SK-N-SH (cell line): ENCODE results near the gene PDE11A. TPM values are rescaled to one million over a fixed set of nuclear protein-coding genes. Genes with fewer than 3 reads are reported as not detected.

Experiments used
- CTCF ChIA-PET: fragments of 300-600, 350-600 bp; formaldehyde crosslinking; extraction: SDS; loops from one replicate; lab custom pipeline; 2021; lab: Yijun Ruan, JAX
- POLR2A ChIA-PET: fragments of 350-600 bp; sonication (Branson Sonifier 250); formaldehyde crosslinking; extraction: SDS; loops from one replicate; lab custom pipeline; 2020; ENCODE audit warnings: antibody characterized with exemption, inconsistent platforms; lab: Yijun Ruan, JAX
- DNase-seq: peaks from one replicate; pipeline ENCODE4 v3.0.0; 2012
- H2AFZ ChIP-seq: fragments of 200-600 bp; sonication (generic); 2 replicates; pipeline ENCODE4 v1.8.1; 2016; ENCODE audit warnings: antibody characterized with exemption, mild to moderate bottlenecking, low read depth
- H3F3A ChIP-seq: fragments of 200-600 bp; sonication (generic); replicated peaks from 2 replicates; pipeline ENCODE3; 2016; ENCODE audit warnings: antibody characterized with exemption, mild to moderate bottlenecking; ENCODE audit not compliant: insufficient read depth
- H3K27ac ChIP-seq, 2 experiments: fragments of 200-500 bp in 1 of 2; fragments of 200-600 bp in 1 of 2; sonication (Bioruptor generic) in 1 of 2; sonication (generic), shearing (Covaris generic) in 1 of 2; 2 replicates each; pipeline versions ENCODE4 v1.5.1 to v1.6.1; 2014 to 2016; ENCODE audit warnings: low read depth in 2 of 2, inconsistent platforms in 1 of 2, low read length in 1 of 2, mild to moderate bottlenecking in 1 of 2, mixed read lengths in 1 of 2
- H3K27me3 ChIP-seq: fragments of 200-600 bp; sonication (generic), shearing (Covaris generic); 2 replicates; pipeline ENCODE4 v1.6.1; 2016; ENCODE audit warnings: mixed run types; ENCODE audit not compliant: insufficient read depth
- H3K36me3 ChIP-seq, 2 experiments: fragments of 200-500 bp in 1 of 2; fragments of 200-600 bp in 1 of 2; sonication (Bioruptor generic) in 1 of 2; sonication (generic) in 1 of 2; replicated peaks in 1 of 2; 2 replicates each; pipeline versions ENCODE3 to v1.5.1; 2014 to 2016; ENCODE audit warnings: low read length in 1 of 2, mild to moderate bottlenecking in 1 of 2; ENCODE audit not compliant: insufficient read depth in 2 of 2, control insufficient read depth in 1 of 2
- H3K4me1 ChIP-seq, 2 experiments: fragments of 200-500 bp in 1 of 2; fragments of 200-600 bp in 1 of 2; sonication (Bioruptor generic) in 1 of 2; sonication (generic), shearing (Covaris generic) in 1 of 2; 2 replicates each; pipeline versions ENCODE4 v1.5.1 to v1.6.1; 2014 to 2016; ENCODE audit warnings: low read depth in 1 of 2, low read length in 1 of 2, mixed run types in 1 of 2; ENCODE audit not compliant: insufficient read depth in 2 of 2, control insufficient read depth in 1 of 2
- H3K4me2 ChIP-seq: fragments of 200-600 bp; sonication (generic), shearing (Covaris generic); 2 replicates; pipeline ENCODE4 v1.6.1; 2017; ENCODE audit warnings: mixed run types
- H3K4me3 ChIP-seq, 2 experiments: fragments of 200-500 bp in 1 of 2; fragments of 200-600 bp in 1 of 2; sonication (Bioruptor generic) in 1 of 2; sonication (generic), shearing (Covaris generic) in 1 of 2; 2 replicates each; pipeline versions ENCODE4 v1.5.1 to v1.8.1; 2014 to 2016; ENCODE audit warnings: low read depth in 2 of 2, inconsistent platforms in 1 of 2, low read length in 1 of 2, mild to moderate bottlenecking in 1 of 2, mixed read lengths in 1 of 2, moderate library complexity in 1 of 2
- H3K79me2 ChIP-seq: fragments of 200-600 bp; sonication (generic); 2 replicates; pipeline ENCODE4 v1.8.1; 2017; ENCODE audit warnings: mild to moderate bottlenecking; ENCODE audit not compliant: insufficient read depth
- H3K9ac ChIP-seq: fragments of 200-600 bp; sonication (generic); 2 replicates; pipeline ENCODE4 v1.6.1; 2017; ENCODE audit warnings: mixed run types
- H3K9me2 ChIP-seq: fragments of 200-600 bp; sonication (generic); 2 replicates; pipeline ENCODE4 v1.6.1; 2017; ENCODE audit warnings: mixed run types
- H3K9me3 ChIP-seq: fragments of 200-600 bp; sonication (generic); 2 replicates; pipeline ENCODE4 v1.6.1; 2017; ENCODE audit warnings: mixed run types, mild to moderate bottlenecking, moderate library complexity
- H4K20me1 ChIP-seq: fragments of 200-600 bp; sonication (generic); 2 replicates; pipeline ENCODE4 v1.6.1; 2017; ENCODE audit warnings: mild to moderate bottlenecking, mixed run types; ENCODE audit not compliant: insufficient read depth
- CHD2 ChIP-seq: fragments of 150-350 bp; IDR thresholded peaks from 2 replicates; pipeline ENCODE4 v1.6.1; 2018; ENCODE audit warnings: low read length; ENCODE audit not compliant: partially characterized antibody
- ELF1 ChIP-seq: IDR thresholded peaks from 2 replicates; pipeline ENCODE4 v1.4.0; 2012
- EZH2phosphoT487 ChIP-seq: fragments of 200-600 bp; sonication (generic); IDR thresholded peaks from 2 replicates; pipeline ENCODE4 v1.6.1; 2017; ENCODE audit warnings: low read depth, mixed run types, mild to moderate bottlenecking, antibody characterized with exemption, moderate library complexity, borderline replicate concordance
- FOSL2 ChIP-seq: IDR thresholded peaks from 2 replicates; pipeline ENCODE4 v1.4.0; 2012; ENCODE audit warnings: low read depth, mild to moderate bottlenecking, moderate library complexity, borderline replicate concordance
- FOXM1 ChIP-seq: IDR thresholded peaks from 2 replicates; pipeline ENCODE4 v1.4.0; 2012; ENCODE audit warnings: low read depth, mild to moderate bottlenecking
- GABPA ChIP-seq: IDR thresholded peaks from 2 replicates; pipeline ENCODE4 v1.4.0; 2012; ENCODE audit warnings: low read depth, mild to moderate bottlenecking
- GATA2 ChIP-seq: sonication (generic); formaldehyde crosslinking; IDR thresholded peaks from 2 replicates; pipeline ENCODE4 v1.5.0; 2020; ENCODE audit warnings: mild to moderate bottlenecking, missing genetic modification reagents
- MAX ChIP-seq: IDR thresholded peaks from 2 replicates; pipeline ENCODE4 v1.4.0; 2012; ENCODE audit warnings: low read depth
- MEF2A ChIP-seq: IDR thresholded peaks from 2 replicates; pipeline ENCODE4 v1.4.0; 2012; ENCODE audit warnings: low read depth, borderline replicate concordance
- MXI1 ChIP-seq: IDR thresholded peaks from 2 replicates; pipeline ENCODE4 v1.6.1; 2012; ENCODE audit warnings: mild to moderate bottlenecking, low read depth, low read length, improper control_type of control experiment
- NFIC ChIP-seq: IDR thresholded peaks from 2 replicates; pipeline ENCODE4 v1.4.0; 2012; ENCODE audit warnings: borderline replicate concordance
- POLR2AphosphoS5 ChIP-seq: IDR thresholded peaks from 2 replicates; pipeline ENCODE4 v1.6.1; 2012; ENCODE audit warnings: low read depth, low read length
- SIN3A ChIP-seq: IDR thresholded peaks from 2 replicates; pipeline ENCODE4 v1.6.1; 2012; ENCODE audit warnings: low read depth, mild to moderate bottlenecking, low read length, moderate library complexity, borderline replicate concordance
- SMC3 ChIP-seq: IDR thresholded peaks from 2 replicates; pipeline ENCODE4 v1.6.1; 2012; ENCODE audit warnings: low read depth, low read length, improper control_type of control experiment
- TAF1 ChIP-seq: IDR thresholded peaks from 2 replicates; pipeline ENCODE4 v1.6.1; 2012; ENCODE audit warnings: low read depth, mild to moderate bottlenecking, low read length, moderate library complexity, borderline replicate concordance
- TEAD4 ChIP-seq: IDR thresholded peaks from 2 replicates; pipeline ENCODE4 v1.4.0; 2012; ENCODE audit warnings: mild to moderate bottlenecking, borderline replicate concordance; ENCODE audit not compliant: insufficient read depth
- WGBS: methylation state at CpG from one replicate; pipeline ENCODE4 v1.1.6; 2017; ENCODE audit warnings: low lambda C conversion rate; 5-methylcytosine and 5-hydroxymethylcytosine counted together
- polyA plus RNA-seq, 3 experiments: library from polyadenylated mRNA; depleted of rRNA; stranded (reverse); fragments of >200 nt; gene quantifications; 2 replicates each; pipeline ENCODE4 v1.2.3, GENCODE V29; 2012
- TF ChIP-seq, protein P1 (sequence below): IDR thresholded peaks from 2 replicates; pipeline ENCODE4 v1.4.0; 2012; ENCODE audit warnings: low read depth, borderline replicate concordance
- TF ChIP-seq, protein P2 (sequence below): IDR thresholded peaks from 2 replicates; pipeline ENCODE4 v1.6.1; 2012; ENCODE audit warnings: mild to moderate bottlenecking, low read depth, low read length, moderate library complexity
- TF ChIP-seq, protein P3 (sequence below): fragments of 150-350 bp; IDR thresholded peaks from 2 replicates; pipeline ENCODE4 v1.6.1; 2016; ENCODE audit warnings: mild to moderate bottlenecking, low read depth, low read length
- TF ChIP-seq, protein P4 (sequence below): IDR thresholded peaks from 2 replicates; pipeline ENCODE4; 2012

The PDE11A gene
- polyA plus RNA-seq, 1 of the 3 experiments (the other 2 are of a cell fraction) = 0.10 TPM

- Histone ChIP-seq H2AFZ (no peak overlapping the region), H3K79me2 (no peaks in the 10 kb centered on the region), H3K27me3 (no peaks in the 10 kb centered on the region), H3K9me3 (no peaks in the 10 kb centered on the region), H3K27ac (no peak overlapping the region), H3F3A (no peaks in the 10 kb centered on the region), H3K9ac (no peak overlapping the region), H4K20me1 (no peaks in the 10 kb centered on the region), H3K9me2 (no peaks in the 10 kb centered on the region), H3K4me2 (no peak overlapping the region), H3K4me3 (no peak overlapping the region), H3K4me1 (no peaks in the 10 kb centered on the region), H3K36me3 (no peaks in the 10 kb centered on the region)
- WGBS = 64% methylated on average over 3 of the region's 3 CpGs
- CTCF ChIA-PET = no interaction called here
- DNase-seq = no peak
- POLR2A ChIA-PET = no interaction called here
- TF ChIP-seq SIN3A (no peak), POLR2AphosphoS5 (no peak), MAX (no peak), TAF1 (no peak), GATA2 (CRISPR knock-in tag) (no peak), MXI1 (no peak), FOSL2 (no peak), CHD2 (no peak), ELF1 (no peak)
- TF ChIP-seq, protein P1, sequence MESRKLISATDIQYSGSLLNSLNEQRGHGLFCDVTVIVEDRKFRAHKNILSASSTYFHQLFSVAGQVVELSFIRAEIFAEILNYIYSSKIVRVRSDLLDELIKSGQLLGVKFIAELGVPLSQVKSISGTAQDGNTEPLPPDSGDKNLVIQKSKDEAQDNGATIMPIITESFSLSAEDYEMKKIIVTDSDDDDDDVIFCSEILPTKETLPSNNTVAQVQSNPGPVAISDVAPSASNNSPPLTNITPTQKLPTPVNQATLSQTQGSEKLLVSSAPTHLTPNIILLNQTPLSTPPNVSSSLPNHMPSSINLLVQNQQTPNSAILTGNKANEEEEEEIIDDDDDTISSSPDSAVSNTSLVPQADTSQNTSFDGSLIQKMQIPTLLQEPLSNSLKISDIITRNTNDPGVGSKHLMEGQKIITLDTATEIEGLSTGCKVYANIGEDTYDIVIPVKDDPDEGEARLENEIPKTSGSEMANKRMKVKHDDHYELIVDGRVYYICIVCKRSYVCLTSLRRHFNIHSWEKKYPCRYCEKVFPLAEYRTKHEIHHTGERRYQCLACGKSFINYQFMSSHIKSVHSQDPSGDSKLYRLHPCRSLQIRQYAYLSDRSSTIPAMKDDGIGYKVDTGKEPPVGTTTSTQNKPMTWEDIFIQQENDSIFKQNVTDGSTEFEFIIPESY = no peak
- TF ChIP-seq, protein P2, sequence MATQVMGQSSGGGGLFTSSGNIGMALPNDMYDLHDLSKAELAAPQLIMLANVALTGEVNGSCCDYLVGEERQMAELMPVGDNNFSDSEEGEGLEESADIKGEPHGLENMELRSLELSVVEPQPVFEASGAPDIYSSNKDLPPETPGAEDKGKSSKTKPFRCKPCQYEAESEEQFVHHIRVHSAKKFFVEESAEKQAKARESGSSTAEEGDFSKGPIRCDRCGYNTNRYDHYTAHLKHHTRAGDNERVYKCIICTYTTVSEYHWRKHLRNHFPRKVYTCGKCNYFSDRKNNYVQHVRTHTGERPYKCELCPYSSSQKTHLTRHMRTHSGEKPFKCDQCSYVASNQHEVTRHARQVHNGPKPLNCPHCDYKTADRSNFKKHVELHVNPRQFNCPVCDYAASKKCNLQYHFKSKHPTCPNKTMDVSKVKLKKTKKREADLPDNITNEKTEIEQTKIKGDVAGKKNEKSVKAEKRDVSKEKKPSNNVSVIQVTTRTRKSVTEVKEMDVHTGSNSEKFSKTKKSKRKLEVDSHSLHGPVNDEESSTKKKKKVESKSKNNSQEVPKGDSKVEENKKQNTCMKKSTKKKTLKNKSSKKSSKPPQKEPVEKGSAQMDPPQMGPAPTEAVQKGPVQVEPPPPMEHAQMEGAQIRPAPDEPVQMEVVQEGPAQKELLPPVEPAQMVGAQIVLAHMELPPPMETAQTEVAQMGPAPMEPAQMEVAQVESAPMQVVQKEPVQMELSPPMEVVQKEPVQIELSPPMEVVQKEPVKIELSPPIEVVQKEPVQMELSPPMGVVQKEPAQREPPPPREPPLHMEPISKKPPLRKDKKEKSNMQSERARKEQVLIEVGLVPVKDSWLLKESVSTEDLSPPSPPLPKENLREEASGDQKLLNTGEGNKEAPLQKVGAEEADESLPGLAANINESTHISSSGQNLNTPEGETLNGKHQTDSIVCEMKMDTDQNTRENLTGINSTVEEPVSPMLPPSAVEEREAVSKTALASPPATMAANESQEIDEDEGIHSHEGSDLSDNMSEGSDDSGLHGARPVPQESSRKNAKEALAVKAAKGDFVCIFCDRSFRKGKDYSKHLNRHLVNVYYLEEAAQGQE = no peak
Observed at GRCh38 chr2:178084273-178084672, 11.7 kb upstream of the PDE11A start.

DNA sequence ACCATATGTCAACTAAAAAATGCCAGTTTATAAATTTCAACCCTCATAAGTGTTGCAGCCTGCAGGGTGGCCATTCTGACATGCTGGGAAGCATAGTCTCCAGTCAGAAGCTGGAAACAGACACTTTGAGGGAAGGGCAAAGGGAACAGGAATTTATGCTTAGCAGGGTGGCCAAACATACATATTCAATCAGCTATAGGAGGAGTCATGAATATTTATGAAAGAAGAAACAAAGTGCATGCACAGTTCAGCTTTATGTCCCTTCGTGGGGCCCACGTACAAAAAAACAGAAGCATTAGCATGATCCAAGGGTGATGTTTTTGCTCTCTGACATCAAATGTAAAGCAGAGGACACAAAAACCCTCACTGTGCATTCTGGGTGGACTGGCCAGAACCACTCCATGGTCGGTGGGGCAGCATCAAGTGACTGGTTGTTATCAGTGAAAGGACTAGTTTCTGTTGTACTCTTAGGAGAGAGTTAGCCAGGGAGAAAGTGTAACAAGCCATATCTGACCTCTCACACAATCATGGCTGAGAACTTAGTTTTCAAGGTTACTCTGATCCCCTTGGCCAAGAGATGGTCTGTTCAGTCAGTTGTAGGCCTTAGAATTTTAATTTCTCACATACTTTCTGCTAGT lies 9.9 kb upstream of the PDE11A start:
- Histone ChIP-seq H3K4me3 (no peak overlapping the region), H3K9ac (no peak overlapping the region), H4K20me1 (no peaks in the 10 kb centered on the region), H3K36me3 (no peaks in the 10 kb centered on the region), H3K9me3 (no peaks in the 10 kb centered on the region), H2AFZ (no peak overlapping the region), H3K4me2 (no peak overlapping the region), H3K79me2 (no peaks in the 10 kb centered on the region), H3K27me3 (no peaks in the 10 kb centered on the region), H3K9me2 (no peaks in the 10 kb centered on the region), H3K27ac (no peak overlapping the region), H3K4me1 (no peaks in the 10 kb centered on the region), H3F3A (no peaks in the 10 kb centered on the region)
- ChIA-PET POLR2A (no interaction called here), CTCF (no interaction called here)
- WGBS = 59% methylated on average over 3 of the region's 3 CpGs
- DNase-seq = no peak
- TF ChIP-seq TEAD4 (no peak), GABPA (no peak), POLR2AphosphoS5 (no peak), EZH2phosphoT487 (no peak), MEF2A (no peak), GATA2 (CRISPR knock-in tag) (no peak), TAF1 (no peak), SMC3 (no peak), NFIC (no peak), CHD2 (no peak), FOXM1 (no peak)
- TF ChIP-seq, protein P3, sequence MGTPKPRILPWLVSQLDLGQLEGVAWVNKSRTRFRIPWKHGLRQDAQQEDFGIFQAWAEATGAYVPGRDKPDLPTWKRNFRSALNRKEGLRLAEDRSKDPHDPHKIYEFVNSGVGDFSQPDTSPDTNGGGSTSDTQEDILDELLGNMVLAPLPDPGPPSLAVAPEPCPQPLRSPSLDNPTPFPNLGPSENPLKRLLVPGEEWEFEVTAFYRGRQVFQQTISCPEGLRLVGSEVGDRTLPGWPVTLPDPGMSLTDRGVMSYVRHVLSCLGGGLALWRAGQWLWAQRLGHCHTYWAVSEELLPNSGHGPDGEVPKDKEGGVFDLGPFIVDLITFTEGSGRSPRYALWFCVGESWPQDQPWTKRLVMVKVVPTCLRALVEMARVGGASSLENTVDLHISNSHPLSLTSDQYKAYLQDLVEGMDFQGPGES = no peak
- TF ChIP-seq, protein P4, sequence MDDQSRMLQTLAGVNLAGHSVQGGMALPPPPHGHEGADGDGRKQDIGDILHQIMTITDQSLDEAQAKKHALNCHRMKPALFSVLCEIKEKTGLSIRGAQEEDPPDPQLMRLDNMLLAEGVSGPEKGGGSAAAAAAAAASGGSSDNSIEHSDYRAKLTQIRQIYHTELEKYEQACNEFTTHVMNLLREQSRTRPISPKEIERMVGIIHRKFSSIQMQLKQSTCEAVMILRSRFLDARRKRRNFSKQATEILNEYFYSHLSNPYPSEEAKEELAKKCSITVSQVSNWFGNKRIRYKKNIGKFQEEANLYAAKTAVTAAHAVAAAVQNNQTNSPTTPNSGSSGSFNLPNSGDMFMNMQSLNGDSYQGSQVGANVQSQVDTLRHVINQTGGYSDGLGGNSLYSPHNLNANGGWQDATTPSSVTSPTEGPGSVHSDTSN = no peak
